Parathyroid adenoma (tissue), 2 donors: ENCODE measurements around the gene MYPOP.
"Not testable (repeated sequence)": the region's sequence is repeated elsewhere in the genome, so short reads cannot be mapped to it uniquely, and the experiment has no call there.

Experiments used
- H2AFZ ChIP-seq: fragments of 300-600 bp; sonication (generic); one replicate; pipeline ENCODE4 v1.7.0; 2017; ENCODE audit warnings: antibody characterized with exemption, mild to moderate bottlenecking
- H3K27ac ChIP-seq: fragments of 300-600 bp; sonication (generic); one replicate; pipeline ENCODE4 v1.7.0; 2017
- H3K27me3 ChIP-seq: fragments of 300-600 bp; sonication (generic); one replicate; pipeline ENCODE4 v1.7.0; 2017; ENCODE audit warnings: low read length; ENCODE audit not compliant: control insufficient read depth, insufficient read depth
- H3K36me3 ChIP-seq: fragments of 300-600 bp; sonication (generic); one replicate; pipeline ENCODE4 v1.7.0; 2017; ENCODE audit warnings: low read length; ENCODE audit not compliant: control insufficient read depth, insufficient read depth
- H3K4me1 ChIP-seq: fragments of 300-600 bp; sonication (generic); one replicate; pipeline ENCODE4 v1.7.0; 2017; ENCODE audit warnings: control low read depth
- H3K4me2 ChIP-seq: fragments of 300-600 bp; sonication (generic); one replicate; pipeline ENCODE4 v1.7.0; 2017; ENCODE audit warnings: low read length
- H3K4me3 ChIP-seq: fragments of 300-600 bp; sonication (generic); one replicate; pipeline ENCODE4 v1.7.0; 2017; ENCODE audit warnings: low read depth, low read length
- H3K79me2 ChIP-seq: fragments of 300-600 bp; sonication (generic); one replicate; pipeline ENCODE4 v1.7.0; 2017; ENCODE audit warnings: control low read depth
- H3K9ac ChIP-seq: fragments of 300-600 bp; sonication (generic); one replicate; pipeline ENCODE4 v1.7.0; 2017; ENCODE audit warnings: mild to moderate bottlenecking
- H3K9me3 ChIP-seq: fragments of 300-600 bp; sonication (generic); one replicate; pipeline ENCODE4 v1.7.0; 2017; ENCODE audit warnings: low read length; ENCODE audit not compliant: control insufficient read depth
- TF ChIP-seq, protein P1 (sequence below): fragments of 300-600 bp; sonication (generic); IDR thresholded peaks from one replicate; pipeline ENCODE4 v1.7.0; 2017; ENCODE audit warnings: antibody characterized with exemption, mild to moderate bottlenecking
- donor health status: primary hyperparathyroidism.

The MYPOP gene

DNA sequence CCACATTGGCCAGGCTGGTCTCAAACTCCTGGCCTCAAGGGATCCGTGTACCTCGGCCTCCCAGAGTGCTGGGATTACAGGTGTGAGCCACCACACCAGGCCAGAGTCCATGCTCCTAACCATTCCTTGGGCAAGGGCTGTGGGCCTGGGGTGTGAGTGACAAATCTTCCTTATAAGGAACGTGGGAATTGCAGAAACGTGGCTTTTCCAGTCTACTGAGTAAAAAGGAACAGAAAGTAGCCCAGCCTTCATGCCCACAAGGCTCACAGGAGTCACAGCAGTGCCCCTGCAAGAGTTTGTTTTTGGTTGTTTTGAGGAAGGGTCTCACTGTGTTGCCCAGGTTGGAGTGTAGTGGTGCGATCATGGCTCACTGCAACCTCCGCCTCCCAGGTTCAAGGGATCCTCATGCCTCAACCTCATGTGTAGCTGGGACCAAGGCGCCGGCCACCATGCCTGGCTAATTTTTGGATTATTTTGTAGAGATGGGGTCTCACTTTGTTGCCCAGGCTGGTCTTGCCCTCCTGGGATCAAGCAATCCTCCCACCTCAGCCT is 5.1 kb downstream of the MYPOP start:
- H3K9me3 ChIP-seq = no peaks in the 10 kb centered on the region
- TF ChIP-seq, protein P1, sequence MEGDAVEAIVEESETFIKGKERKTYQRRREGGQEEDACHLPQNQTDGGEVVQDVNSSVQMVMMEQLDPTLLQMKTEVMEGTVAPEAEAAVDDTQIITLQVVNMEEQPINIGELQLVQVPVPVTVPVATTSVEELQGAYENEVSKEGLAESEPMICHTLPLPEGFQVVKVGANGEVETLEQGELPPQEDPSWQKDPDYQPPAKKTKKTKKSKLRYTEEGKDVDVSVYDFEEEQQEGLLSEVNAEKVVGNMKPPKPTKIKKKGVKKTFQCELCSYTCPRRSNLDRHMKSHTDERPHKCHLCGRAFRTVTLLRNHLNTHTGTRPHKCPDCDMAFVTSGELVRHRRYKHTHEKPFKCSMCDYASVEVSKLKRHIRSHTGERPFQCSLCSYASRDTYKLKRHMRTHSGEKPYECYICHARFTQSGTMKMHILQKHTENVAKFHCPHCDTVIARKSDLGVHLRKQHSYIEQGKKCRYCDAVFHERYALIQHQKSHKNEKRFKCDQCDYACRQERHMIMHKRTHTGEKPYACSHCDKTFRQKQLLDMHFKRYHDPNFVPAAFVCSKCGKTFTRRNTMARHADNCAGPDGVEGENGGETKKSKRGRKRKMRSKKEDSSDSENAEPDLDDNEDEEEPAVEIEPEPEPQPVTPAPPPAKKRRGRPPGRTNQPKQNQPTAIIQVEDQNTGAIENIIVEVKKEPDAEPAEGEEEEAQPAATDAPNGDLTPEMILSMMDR = no peak
- no peak overlapping the region for H3K27ac ChIP-seq
- no peak overlapping the region for H2AFZ ChIP-seq
- no peak overlapping the region for H3K9ac ChIP-seq
- H3K36me3 ChIP-seq = no peaks in the 10 kb centered on the region
- peaks cover 3% of the 10 kb centered on the region for H3K4me1 ChIP-seq
- no peak overlapping the region for H3K4me3 ChIP-seq
- H3K27me3 ChIP-seq = no peaks in the 10 kb centered on the region
- H3K79me2 ChIP-seq = no peaks in the 10 kb centered on the region
- H3K4me2 ChIP-seq = no peak overlapping the region

DNA sequence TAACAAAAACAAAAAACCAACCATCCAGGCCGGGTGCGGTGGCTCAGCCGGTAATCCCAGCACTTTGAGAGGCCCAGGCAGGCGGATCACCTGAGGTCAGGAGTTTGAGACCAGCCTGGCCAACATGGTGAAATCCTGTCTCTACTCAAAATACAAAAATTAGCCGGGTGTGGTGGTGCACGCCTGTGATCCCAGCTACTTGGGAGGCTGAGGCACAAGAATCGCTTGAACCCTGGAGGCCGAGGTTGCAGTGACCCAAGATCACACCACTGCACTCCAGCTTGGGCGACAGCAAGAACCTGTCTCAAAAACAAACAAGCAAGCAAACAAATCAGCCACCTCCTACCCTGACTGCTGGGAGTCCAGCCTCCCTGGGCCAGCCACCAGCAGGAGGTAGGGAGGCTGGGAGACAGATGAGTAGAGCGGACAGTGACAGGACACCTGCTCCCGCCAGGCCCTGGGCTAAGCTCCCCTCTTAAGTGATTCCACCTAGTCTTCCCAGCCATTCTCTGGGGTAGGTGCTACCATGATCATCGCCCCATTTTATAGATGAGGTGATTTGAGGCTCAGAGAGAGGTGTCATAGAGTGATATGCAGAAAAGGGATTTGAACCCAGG is 6.3 kb downstream of the MYPOP start:
- not testable (repeated sequence) for H3K36me3 ChIP-seq, H3K9me3 ChIP-seq, H3K4me1 ChIP-seq, H3K9ac ChIP-seq, H3K27me3 ChIP-seq, H3K4me3 ChIP-seq, H3K4me2 ChIP-seq, H2AFZ ChIP-seq, H3K79me2 ChIP-seq, H3K27ac ChIP-seq

DNA sequence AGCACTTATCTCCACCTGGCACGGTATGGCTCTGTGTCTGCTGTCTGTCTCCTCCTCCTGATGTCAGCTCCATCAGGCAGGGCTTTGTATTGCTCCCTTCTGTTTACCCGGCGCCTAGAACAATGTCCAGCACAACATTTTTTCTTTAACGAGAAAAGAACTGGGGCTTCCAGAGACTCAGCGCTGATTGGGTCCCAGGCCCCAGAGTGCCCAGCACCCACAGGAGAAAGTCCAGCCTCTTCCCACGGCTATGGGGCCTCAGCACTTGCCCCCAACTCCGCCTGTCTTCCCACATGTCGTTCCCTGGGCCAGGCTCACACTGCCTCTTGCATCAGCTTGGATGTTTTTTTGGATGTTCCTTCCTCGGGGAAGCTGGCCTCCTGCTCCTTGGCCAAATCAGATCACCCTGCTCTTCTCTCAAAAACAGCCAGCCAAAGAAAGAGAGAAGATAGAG is 6.9 kb downstream of the MYPOP start:
- Histone ChIP-seq H3K79me2 (no peaks in the 10 kb centered on the region), H3K27me3 (no peaks in the 10 kb centered on the region), H3K9ac (no peak overlapping the region), H3K4me3 (no peak overlapping the region), H3K36me3 (no peaks in the 10 kb centered on the region), H3K9me3 (no peaks in the 10 kb centered on the region), H3K4me1 (peaks cover 2% of the 10 kb centered on the region), H2AFZ (no peak overlapping the region), H3K27ac (no peak overlapping the region), H3K4me2 (no peak overlapping the region)
- TF ChIP-seq, protein P1 = no peak

DNA sequence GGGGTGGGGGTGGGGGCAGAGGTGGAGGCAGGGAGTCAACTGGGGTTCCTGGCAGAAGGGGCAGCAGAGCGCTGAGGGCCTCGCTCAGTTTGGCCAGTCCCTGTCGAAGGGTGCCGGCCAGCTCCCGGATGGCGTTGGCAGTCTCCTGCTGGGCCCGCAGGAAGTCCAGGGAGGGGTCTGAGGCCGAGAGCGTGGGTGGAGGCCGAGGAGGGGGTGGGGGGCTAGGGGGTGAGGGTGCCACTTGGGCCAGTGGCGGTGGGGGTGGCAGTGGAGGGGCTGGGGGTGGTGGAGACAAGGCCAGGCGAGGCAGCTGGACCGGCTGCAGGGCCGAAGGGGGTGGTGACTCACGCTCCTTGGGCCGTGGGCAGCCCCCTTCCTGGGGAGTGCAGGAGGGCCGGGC is 11.5 kb downstream of the MYPOP start:
- Histone ChIP-seq H3K79me2 (no peaks in the 10 kb centered on the region), H3K9ac (no peak overlapping the region), H2AFZ (no peak overlapping the region), H3K27me3 (no peaks in the 10 kb centered on the region), H3K36me3 (no peaks in the 10 kb centered on the region), H3K9me3 (no peaks in the 10 kb centered on the region), H3K27ac (no peak overlapping the region), H3K4me3 (no peak overlapping the region), H3K4me1 (no peaks in the 10 kb centered on the region), H3K4me2 (no peak overlapping the region)
- TF ChIP-seq, protein P1 = no peak

DNA sequence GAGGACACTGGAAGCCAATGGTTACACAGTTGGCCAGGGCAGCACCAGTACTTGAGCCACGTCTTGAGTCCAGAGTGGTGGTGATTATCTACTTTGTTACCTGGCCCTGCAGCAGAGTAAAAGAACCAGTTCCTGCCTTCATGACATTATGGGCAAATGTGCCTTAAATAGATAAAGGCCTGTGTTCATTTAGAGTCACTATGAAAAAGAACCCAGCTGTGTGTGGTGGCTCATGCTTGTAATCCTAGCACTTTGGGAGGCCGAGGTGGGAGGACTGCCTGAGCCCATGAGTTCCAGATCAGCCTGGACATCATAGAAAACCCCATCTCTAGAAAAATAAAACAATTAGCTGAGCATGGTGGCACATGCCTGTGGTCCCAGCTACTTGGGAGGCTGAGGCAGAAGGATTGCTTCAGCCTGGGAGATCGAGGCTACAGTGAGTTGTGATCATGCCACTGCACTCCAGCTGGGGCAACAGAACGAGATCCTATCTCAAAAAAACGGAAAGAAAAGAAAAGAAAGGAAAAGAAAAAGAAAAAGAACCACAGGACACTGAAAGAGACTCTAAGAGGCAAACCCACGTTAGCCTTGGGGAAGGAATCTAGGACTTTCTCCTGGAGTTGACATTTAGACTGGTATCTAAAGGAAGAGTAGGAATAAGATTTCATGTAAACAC is 13.1 kb downstream of the MYPOP start:
- Histone ChIP-seq H3K4me1 (no peaks in the 10 kb centered on the region), H3K36me3 (no peaks in the 10 kb centered on the region), H3K27me3 (no peaks in the 10 kb centered on the region), H2AFZ (no peak overlapping the region), H3K79me2 (no peaks in the 10 kb centered on the region), H3K4me2 (no peak overlapping the region), H3K9ac (no peak overlapping the region), H3K4me3 (no peak overlapping the region), H3K9me3 (no peaks in the 10 kb centered on the region), H3K27ac (no peak overlapping the region)
- TF ChIP-seq, protein P1 = no peak
